HEK293 (cell line): ENCODE data around the gene CLPSL2.

Experiments
- CTCF ChIA-PET: fragments of 350-600 bp; formaldehyde crosslinking; extraction: SDS; loops from one replicate; lab custom pipeline; 2021; ENCODE audit warnings: antibody characterized with exemption; lab: Yijun Ruan, JAX
- POLR2A ChIA-PET: fragments of 300-600 bp; formaldehyde crosslinking; extraction: SDS; loops from one replicate; lab custom pipeline; 2020; ENCODE audit warnings: antibody characterized with exemption, inconsistent platforms; lab: Yijun Ruan, JAX
- H3K27ac ChIP-seq: fragments of 200-500 bp; sonication (Bioruptor generic); 2 replicates; pipeline ENCODE4 v1.5.1; 2014; ENCODE audit warnings: low read depth, low read length, control low read depth, inconsistent platforms; ENCODE audit errors: extremely low read depth
- H3K36me3 ChIP-seq, 2 experiments: fragments of 200-500 bp in 1 of 2; sonication (Bioruptor generic) in 1 of 2; 1 replicate in 1 of 2; 2 replicates in 1 of 2; pipeline ENCODE4 v1.5.1; 2014 to 2017; ENCODE audit warnings: inconsistent platforms in 2 of 2, low read length in 2 of 2; ENCODE audit not compliant: control insufficient read depth in 2 of 2, insufficient read depth in 1 of 2
- H3K4me1 ChIP-seq: fragments of 200-500 bp; sonication (Bioruptor generic); 2 replicates; pipeline ENCODE4 v1.5.1; 2014; ENCODE audit warnings: mild to moderate bottlenecking, low read length, inconsistent platforms; ENCODE audit not compliant: control insufficient read depth, insufficient read depth
- H3K4me3 ChIP-seq: 2 replicates; pipeline ENCODE4 v1.5.1; 2011; ENCODE audit warnings: low read depth, mild to moderate bottlenecking, control low read depth, low read length, moderate library complexity
- H3K9me3 ChIP-seq: fragments of 200-500 bp; sonication (Bioruptor generic); 2 replicates; pipeline ENCODE4 v1.5.1; 2014; ENCODE audit warnings: low read depth, low read length, inconsistent platforms; ENCODE audit not compliant: control insufficient read depth, insufficient read depth
- ELK4 ChIP-seq: IDR thresholded peaks from 2 replicates; pipeline ENCODE4 v1.6.1; 2011; ENCODE audit warnings: mild to moderate bottlenecking, low read depth, low read length, borderline replicate concordance
- KLF16 ChIP-seq: fragments of 450-650 bp; formaldehyde crosslinking; IDR thresholded peaks from 2 replicates; pipeline ENCODE4 v1.5.1; 2017; ENCODE audit warnings: missing biosample characterization, missing genetic modification characterization
- KLF9 ChIP-seq: fragments of 450-650 bp; formaldehyde crosslinking; IDR thresholded peaks from 2 replicates; pipeline ENCODE4 v1.5.1; 2016; ENCODE audit warnings: missing biosample characterization, missing genetic modification characterization, low read depth
- MYNN ChIP-seq: fragments of 450-650 bp; formaldehyde crosslinking; IDR thresholded peaks from 2 replicates; pipeline ENCODE4 v1.5.1; 2016; ENCODE audit warnings: missing biosample characterization, missing genetic modification characterization, borderline replicate concordance
- PRDM2 ChIP-seq: fragments of 450-650 bp; formaldehyde crosslinking; IDR thresholded peaks from 2 replicates; pipeline ENCODE4 v1.5.1; 2016; ENCODE audit warnings: missing biosample characterization, missing genetic modification characterization, borderline replicate concordance
- RBAK ChIP-seq: fragments of 450-650 bp; formaldehyde crosslinking; IDR thresholded peaks from 2 replicates; pipeline ENCODE4 v1.5.1; 2016; ENCODE audit warnings: missing biosample characterization, missing genetic modification characterization
- SP2 ChIP-seq: fragments of 450-650 bp; formaldehyde crosslinking; IDR thresholded peaks from 2 replicates; pipeline ENCODE4 v1.5.1; 2016; ENCODE audit warnings: missing biosample characterization, missing genetic modification characterization
- SP7 ChIP-seq: fragments of 450-650 bp; formaldehyde crosslinking; IDR thresholded peaks from 2 replicates; pipeline ENCODE4 v1.5.1; 2016; ENCODE audit warnings: missing biosample characterization, missing genetic modification characterization
- ZNF157 ChIP-seq: fragments of 450-650 bp; formaldehyde crosslinking; IDR thresholded peaks from 2 replicates; pipeline ENCODE4 v1.5.1; 2016; ENCODE audit warnings: missing biosample characterization, missing genetic modification characterization
- ZNF211 ChIP-seq: fragments of 450-650 bp; formaldehyde crosslinking; IDR thresholded peaks from 2 replicates; pipeline ENCODE4 v1.5.1; 2016; ENCODE audit warnings: low read depth, missing biosample characterization, missing genetic modification characterization
- ZNF280D ChIP-seq: fragments of 450-650 bp; formaldehyde crosslinking; IDR thresholded peaks from 2 replicates; pipeline ENCODE4 v1.5.1; 2016; ENCODE audit warnings: missing biosample characterization, missing genetic modification characterization
- ZNF324 ChIP-seq: fragments of 450-650 bp; formaldehyde crosslinking; IDR thresholded peaks from 2 replicates; pipeline ENCODE4 v1.5.1; 2016; ENCODE audit warnings: missing biosample characterization, missing genetic modification characterization
- ZNF394 ChIP-seq: fragments of 450-650 bp; formaldehyde crosslinking; IDR thresholded peaks from 2 replicates; pipeline ENCODE4 v1.5.1; 2016; ENCODE audit warnings: missing biosample characterization, missing genetic modification characterization, mild to moderate bottlenecking, moderate library complexity, borderline replicate concordance
- ZNF544 ChIP-seq: fragments of 450-650 bp; formaldehyde crosslinking; IDR thresholded peaks from 2 replicates; pipeline ENCODE4 v1.5.0; 2017; ENCODE audit warnings: missing biosample characterization, missing genetic modification characterization
- ZNF558 ChIP-seq: fragments of 450-650 bp; formaldehyde crosslinking; IDR thresholded peaks from 2 replicates; pipeline ENCODE4 v1.5.1; 2016; ENCODE audit warnings: missing biosample characterization, missing genetic modification characterization
- ZNF561 ChIP-seq: fragments of 450-650 bp; IDR thresholded peaks from 2 replicates; pipeline ENCODE4 v1.5.1; 2018; ENCODE audit warnings: missing biosample characterization, missing genetic modification characterization, borderline replicate concordance
- ZNF610 ChIP-seq: fragments of 450-650 bp; formaldehyde crosslinking; IDR thresholded peaks from 2 replicates; pipeline ENCODE4 v1.5.1; 2016; ENCODE audit warnings: missing biosample characterization, missing genetic modification characterization, borderline replicate concordance
- ZNF654 ChIP-seq: fragments of 450-650 bp; formaldehyde crosslinking; IDR thresholded peaks from 2 replicates; pipeline ENCODE4 v1.5.1; 2016; ENCODE audit warnings: low read depth, missing biosample characterization, missing genetic modification characterization
- ZNF664 ChIP-seq: fragments of 450-650 bp; formaldehyde crosslinking; IDR thresholded peaks from 2 replicates; pipeline ENCODE4 v1.5.1; 2016; ENCODE audit warnings: missing biosample characterization, missing genetic modification characterization

Gene CLPSL2

GRCh38 chr6:35823601-35824000 lies 47.2 kb downstream of the CLPSL2 start (continued):
- no peak for TF ChIP-seq PRDM2

GRCh38 chr6:35824552-35825192 lies 48.3 kb downstream of the CLPSL2 start:
- ChIA-PET CTCF (interaction anchor here (0.6 kb wide), 1 partner anchor 118 kb away, joined by 4 read pairs; no protein-coding TSS in a partner anchor), POLR2A (interaction anchor here (0.5 kb wide), 1 partner anchor 286 kb away, joined by 7 read pairs; no protein-coding TSS in a partner anchor)
- H3K27ac ChIP-seq: no peak overlapping the region
- H3K4me1 ChIP-seq: no peaks in the 10 kb centered on the region
- no peaks in the 10 kb centered on the region for H3K36me3 ChIP-seq
- no peaks in the 10 kb centered on the region for H3K9me3 ChIP-seq
- H3K4me3 ChIP-seq: no peak overlapping the region
- TF ChIP-seq KLF9 (tag by site-specific recombination) (no peak), ZNF157 (no peak), ZNF654 (no peak), SP2 (tag by site-specific recombination) (no peak), ZNF211 (no peak), ZNF561 (tag by site-specific recombination) (no peak), KLF16 (tag by site-specific recombination) (no peak), ZNF394 (tag by site-specific recombination) (no peak), ZNF610 (no peak), ZNF280D (tag by site-specific recombination) (no peak), SP7 (tag by site-specific recombination) (no peak), ZNF544 (tag by site-specific recombination) (no peak), RBAK (tag by site-specific recombination) (no peak), ZNF664 (no peak), ZNF324 (tag by site-specific recombination) (no peak), MYNN (no peak), ZNF558 (tag by site-specific recombination) (no peak), ELK4 (no peak)
